Mononuclear cell (primary cell): ENCODE results near the gene ADGRG4. TPM values are rescaled to one million over a fixed set of nuclear protein-coding genes. Genes with fewer than 3 reads are reported as not detected.
"Not testable (repeated sequence)": the region's sequence is repeated elsewhere in the genome, so short reads cannot be mapped to it uniquely, and the experiment has no call there.

Experiments
- H3K27me3 ChIP-seq: 2 replicates; pipeline ENCODE4 v1.6.0; 2011; ENCODE audit warnings: low read length, control low read depth; ENCODE audit not compliant: insufficient read depth
- H3K4me1 ChIP-seq: 2 replicates; pipeline ENCODE4 v1.5.1; 2011; ENCODE audit warnings: mild to moderate bottlenecking, low read length, control low read depth; ENCODE audit not compliant: insufficient read depth
- H3K4me3 ChIP-seq: 2 replicates; pipeline ENCODE4 v1.5.1; 2011; ENCODE audit warnings: mild to moderate bottlenecking, low read length, moderate library complexity
- H3K9me3 ChIP-seq: 2 replicates; pipeline ENCODE4 v1.5.1; 2011; ENCODE audit warnings: low read depth, mild to moderate bottlenecking, control low read depth, low read length
- total RNA-seq: library from RNA; depleted of rRNA; stranded (reverse); fragments of >200 nt; gene quantifications from one replicate; pipeline ENCODE4 v1.2.3, GENCODE V29; 2012

ADGRG4 gene
- total RNA-seq, 1 donor, result not detected

DNA sequence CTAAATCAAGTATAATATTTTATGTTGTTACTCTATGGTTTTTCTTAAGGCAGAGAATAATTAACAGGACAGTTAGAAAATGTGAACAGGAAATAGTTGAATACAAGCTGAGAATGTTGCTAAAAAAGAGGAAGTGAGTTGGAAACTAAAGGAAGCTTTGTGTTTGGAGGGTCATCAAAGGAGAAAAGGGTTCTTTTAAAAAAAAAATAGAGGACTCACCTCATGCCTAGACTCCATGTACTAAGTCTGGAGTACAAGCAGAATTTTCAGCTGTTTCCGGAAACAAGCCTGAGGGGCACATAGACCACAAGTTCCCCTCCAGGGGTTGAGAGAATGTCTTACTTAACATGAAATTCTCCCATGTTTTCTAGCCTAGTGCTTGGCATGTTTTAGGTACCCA lies 29.5 kb upstream of the ADGRG4 start:
- Histone ChIP-seq H3K4me3 (no peak overlapping the region), H3K4me1 (no peaks in the 10 kb centered on the region), H3K9me3 (no peaks in the 10 kb centered on the region), H3K27me3 (no peaks in the 10 kb centered on the region)

DNA sequence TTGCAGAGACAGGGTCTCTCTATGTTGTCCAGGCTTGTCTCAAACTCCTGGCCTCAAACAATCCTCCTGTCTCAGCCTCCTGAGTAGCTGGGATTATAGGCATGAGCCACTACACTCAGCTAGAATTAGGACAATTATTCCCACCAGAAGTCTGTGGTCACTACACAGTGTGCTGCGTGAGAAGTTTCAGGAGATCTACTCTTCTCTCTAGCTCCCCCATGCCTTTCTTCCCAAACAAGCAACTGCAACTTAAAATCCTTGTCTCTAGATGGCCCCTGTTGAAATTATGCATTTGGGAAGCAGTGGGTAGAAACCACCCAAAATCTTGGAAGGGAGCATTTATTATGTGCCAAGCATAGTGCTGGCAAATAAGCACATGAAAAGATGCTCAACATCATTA lies 28.4 kb upstream of the ADGRG4 start:
- Histone ChIP-seq H3K27me3 (no peaks in the 10 kb centered on the region), H3K4me1 (no peaks in the 10 kb centered on the region), H3K4me3 (no peak overlapping the region), H3K9me3 (no peaks in the 10 kb centered on the region)

DNA sequence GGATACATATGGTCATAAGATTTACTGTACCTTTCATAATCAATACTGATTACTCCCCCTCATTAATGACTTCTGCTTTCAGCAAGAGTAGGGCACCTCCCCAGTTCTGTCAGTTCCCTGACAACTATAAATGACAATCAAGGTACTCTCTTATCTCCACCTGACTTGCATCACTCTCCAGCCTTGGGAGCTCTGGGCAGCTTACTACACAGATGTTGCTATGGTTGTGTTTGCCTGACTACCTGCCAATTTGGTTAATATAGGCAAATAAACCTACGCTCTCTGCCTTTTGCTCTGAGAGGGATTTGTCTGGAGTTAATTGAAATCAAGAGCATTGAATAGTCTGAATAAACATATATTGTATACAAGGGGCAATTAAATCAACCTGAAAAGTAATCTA lies 26.8 kb upstream of the ADGRG4 start:
- Histone ChIP-seq H3K4me3 (no peak overlapping the region), H3K9me3 (no peaks in the 10 kb centered on the region), H3K4me1 (no peaks in the 10 kb centered on the region), H3K27me3 (no peaks in the 10 kb centered on the region)

DNA sequence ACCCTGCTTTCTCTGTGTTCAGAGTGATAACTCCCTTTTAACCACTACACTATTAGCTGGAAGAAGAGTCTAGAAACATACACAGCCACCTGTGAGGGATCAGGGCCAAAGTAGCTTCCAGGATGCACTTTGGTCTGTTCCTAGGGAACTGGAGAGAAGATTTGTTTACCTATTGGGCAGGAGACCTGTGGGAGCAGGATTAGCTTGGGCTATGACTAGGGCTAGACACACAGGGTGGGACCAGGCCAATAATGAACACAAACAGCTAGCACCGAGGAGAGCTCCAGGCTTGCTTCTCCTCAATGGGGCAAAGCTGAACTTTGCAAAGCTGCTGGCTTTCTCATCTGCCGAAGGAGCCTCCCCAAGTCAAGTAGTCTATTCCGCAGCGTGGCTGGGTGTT lies 25.2 kb upstream of the ADGRG4 start:
- no peaks in the 10 kb centered on the region for H3K9me3 ChIP-seq
- H3K27me3 ChIP-seq, result no peaks in the 10 kb centered on the region
- no peak overlapping the region for H3K4me3 ChIP-seq
- H3K4me1 ChIP-seq, result no peaks in the 10 kb centered on the region

DNA sequence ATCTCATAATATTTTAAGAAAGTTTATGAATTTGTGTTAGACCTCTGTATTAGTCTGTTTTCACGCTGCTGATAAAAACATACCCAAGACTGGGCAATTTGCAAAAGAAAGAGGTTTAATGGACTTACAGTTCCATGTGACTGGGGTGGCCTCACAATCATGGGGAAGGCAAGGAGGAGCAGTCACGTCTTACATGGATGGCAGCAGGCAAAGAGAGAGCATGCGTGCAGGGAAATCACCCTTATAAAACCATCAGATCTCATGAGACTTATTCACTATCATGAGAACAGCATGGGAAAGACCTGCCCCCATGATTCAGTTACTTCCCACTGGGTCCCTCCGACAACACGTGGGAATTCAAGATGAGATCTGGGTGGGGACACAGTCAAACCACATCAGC lies 14.4 kb upstream of the ADGRG4 start:
- H3K27me3 ChIP-seq, H3K4me3 ChIP-seq, H3K9me3 ChIP-seq, H3K4me1 ChIP-seq: not testable (repeated sequence)

DNA sequence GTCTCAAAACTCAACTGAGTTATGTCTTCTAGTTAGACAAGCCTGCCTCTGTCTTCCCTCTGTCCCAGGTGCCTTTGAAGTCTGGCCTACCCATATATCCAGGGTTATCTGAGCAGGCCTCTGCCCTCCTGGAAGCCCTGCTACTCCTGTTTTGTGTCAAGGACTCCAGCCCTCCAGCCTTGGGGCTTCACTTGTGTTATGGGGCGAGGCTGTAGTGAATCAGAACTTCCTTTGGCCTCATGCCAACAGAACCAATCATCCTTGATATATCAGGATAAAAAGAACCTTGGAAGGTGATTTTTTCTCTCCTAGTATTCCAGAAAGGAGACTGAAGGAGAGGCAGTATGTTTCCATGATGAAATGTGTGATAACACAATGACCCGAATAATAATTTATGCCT lies 8.9 kb upstream of the ADGRG4 start:
- H3K9me3 ChIP-seq, result no peaks in the 10 kb centered on the region
- H3K4me1 ChIP-seq, result no peaks in the 10 kb centered on the region
- no peaks in the 10 kb centered on the region for H3K27me3 ChIP-seq
- no peak overlapping the region for H3K4me3 ChIP-seq

DNA sequence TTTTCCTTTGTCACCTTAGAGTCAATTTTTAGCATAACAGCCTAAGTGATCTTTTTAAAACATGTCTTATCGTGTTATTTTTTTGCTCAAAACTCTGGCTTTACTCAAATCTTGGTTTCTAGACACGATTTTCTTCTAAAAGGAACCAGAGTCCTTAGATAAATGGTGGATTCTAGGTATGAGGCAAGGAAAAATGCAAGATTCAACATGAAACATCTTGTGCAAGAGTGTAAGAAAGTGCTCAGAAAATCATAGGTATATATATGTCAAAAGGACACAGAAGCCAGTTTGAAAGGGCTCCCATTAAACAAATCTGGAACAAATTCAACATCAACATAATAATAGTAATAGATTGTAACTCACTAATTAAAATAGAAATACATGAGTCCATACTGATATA lies 8.1 kb upstream of the ADGRG4 start:
- no peaks in the 10 kb centered on the region for H3K4me1 ChIP-seq
- no peak overlapping the region for H3K4me3 ChIP-seq
- H3K27me3 ChIP-seq, result no peaks in the 10 kb centered on the region

DNA sequence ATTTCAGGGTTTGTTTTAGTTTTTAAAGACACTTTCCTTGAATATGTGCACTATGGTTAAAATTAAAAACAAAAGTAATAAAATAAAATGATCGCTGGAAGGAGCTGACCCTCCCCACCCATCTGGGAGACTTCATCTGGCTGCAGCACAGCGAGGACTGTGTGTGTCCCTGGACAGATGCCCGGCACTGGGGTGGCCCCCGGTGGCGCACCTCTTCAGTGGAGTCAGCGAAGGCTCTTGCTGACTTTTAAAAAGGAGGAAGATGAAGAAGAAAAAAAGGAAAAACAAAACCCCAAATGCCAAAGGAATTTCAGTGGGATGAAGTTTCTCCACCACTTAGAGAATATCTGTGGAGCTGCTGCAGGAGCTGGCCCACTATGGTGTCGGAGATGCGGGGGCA lies 5.4 kb upstream of the ADGRG4 start:
- Histone ChIP-seq H3K4me3 (no peak overlapping the region), H3K4me1 (no peaks in the 10 kb centered on the region), H3K27me3 (no peaks in the 10 kb centered on the region), H3K9me3 (no peaks in the 10 kb centered on the region)

More for the DNA sequence above, 8.1 kb upstream of the ADGRG4 start:
- no peaks in the 10 kb centered on the region for H3K9me3 ChIP-seq

DNA sequence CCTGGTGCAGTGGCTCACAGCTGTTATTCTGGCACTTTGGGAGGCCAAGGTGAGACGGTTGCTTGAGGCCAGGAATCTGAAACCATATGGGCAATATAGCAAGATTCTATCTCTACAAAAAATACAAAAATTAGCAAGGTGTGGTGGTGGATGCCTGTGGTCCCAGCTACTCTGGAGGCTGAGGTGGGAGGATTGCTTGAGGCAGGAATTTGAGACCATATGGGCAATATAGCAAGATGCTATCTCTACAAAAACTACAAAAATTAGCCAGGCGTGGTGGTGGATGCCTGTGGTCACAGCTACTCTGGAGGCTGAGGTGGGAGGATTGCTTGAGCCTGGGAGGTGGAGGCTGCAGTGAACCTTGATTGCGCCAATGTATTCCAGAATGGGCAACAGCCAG lies 2.3 kb downstream of the ADGRG4 start:
- no peaks in the 10 kb centered on the region for H3K9me3 ChIP-seq
- H3K4me3 ChIP-seq, result no peak overlapping the region
- H3K27me3 ChIP-seq, result no peaks in the 10 kb centered on the region
- no peaks in the 10 kb centered on the region for H3K4me1 ChIP-seq

DNA sequence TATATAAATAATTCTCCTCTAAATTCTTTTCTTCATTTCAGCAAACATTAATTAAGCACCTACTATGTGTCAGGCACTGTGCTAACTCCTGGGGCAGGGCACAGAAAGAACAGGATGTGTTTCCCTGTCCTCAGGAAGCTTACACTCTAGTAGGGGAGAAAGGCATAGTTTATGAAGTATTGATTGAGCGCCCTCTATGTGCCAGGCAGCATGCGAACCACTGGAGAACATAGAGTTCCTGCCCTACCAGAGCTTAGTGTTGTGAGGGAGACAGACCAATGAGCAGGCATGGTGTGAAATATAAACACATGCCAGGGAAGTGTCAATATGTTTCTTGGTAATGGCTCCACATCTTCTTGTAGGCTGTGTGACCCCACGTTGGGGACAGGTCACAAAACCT lies 3.7 kb downstream of the ADGRG4 start:
- Histone ChIP-seq H3K9me3 (no peaks in the 10 kb centered on the region), H3K27me3 (no peaks in the 10 kb centered on the region), H3K4me1 (no peaks in the 10 kb centered on the region), H3K4me3 (no peak overlapping the region)

DNA sequence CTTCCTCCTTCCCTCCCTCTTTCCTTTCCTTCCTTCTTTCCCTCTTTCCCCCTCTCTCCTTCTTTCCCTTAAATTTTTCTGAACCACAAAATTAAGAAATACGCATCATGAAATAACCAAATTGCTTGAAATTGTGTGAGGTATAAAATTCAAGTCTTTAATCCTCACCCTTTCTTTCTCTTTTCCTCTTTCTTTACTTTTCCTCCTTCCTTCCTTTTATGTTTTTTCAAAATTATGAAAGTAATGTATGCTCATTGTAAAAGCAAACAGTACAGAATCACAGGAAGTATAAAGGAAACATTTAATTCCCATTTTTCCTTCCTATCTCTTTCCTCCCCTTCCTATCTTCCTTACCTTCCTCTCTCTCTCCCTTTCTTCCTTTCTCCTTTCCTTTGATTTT lies 5.4 kb downstream of the ADGRG4 start:
- H3K27me3 ChIP-seq, result no peaks in the 10 kb centered on the region
- H3K9me3 ChIP-seq, result no peaks in the 10 kb centered on the region

DNA sequence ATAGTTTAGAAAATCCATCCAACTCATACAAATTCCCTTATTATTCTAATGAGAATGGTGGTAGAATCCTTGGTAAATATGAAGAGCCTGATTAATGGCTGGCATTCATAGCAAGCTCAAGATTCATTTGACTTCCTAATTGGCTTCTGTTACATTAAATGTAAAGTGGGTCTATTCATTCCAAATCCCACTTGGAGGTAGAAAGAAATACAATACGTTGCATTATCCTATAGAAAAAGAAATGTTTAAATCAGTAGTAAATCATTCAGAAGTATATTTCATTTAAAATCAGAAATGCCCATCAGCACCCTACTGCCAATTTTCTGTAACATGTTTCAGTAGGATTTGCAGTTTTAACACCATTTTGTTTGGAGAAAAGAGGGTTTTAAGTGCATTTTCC lies 6.7 kb downstream of the ADGRG4 start:
- no peaks in the 10 kb centered on the region for H3K9me3 ChIP-seq
- no peak overlapping the region for H3K4me3 ChIP-seq
- no peaks in the 10 kb centered on the region for H3K4me1 ChIP-seq
- no peaks in the 10 kb centered on the region for H3K27me3 ChIP-seq

More for the DNA sequence above, 5.4 kb downstream of the ADGRG4 start:
- H3K4me1 ChIP-seq, result no peaks in the 10 kb centered on the region
- H3K4me3 ChIP-seq, result no peak overlapping the region

DNA sequence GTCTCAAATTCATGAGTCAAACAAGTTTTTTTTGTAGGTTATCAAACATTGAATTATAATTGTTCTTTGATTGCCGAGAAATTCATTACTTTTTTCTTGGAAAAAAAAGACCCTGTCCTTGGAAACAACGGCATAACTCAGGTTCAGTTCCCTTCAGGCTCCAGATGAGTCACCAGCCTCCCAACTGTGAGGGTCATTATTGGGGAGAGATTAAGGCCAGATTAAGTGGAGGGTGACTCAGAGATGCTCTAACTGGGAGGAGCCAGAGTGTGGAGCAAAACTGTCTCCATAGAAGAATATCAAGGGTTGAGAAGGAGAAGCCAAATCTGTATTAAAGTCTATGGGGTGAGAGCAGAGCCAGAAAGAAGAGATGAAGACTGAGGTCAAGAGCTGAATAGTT lies 9.6 kb downstream of the ADGRG4 start:
- Histone ChIP-seq H3K4me3 (no peak overlapping the region), H3K9me3 (no peaks in the 10 kb centered on the region), H3K4me1 (no peaks in the 10 kb centered on the region), H3K27me3 (no peaks in the 10 kb centered on the region)

DNA sequence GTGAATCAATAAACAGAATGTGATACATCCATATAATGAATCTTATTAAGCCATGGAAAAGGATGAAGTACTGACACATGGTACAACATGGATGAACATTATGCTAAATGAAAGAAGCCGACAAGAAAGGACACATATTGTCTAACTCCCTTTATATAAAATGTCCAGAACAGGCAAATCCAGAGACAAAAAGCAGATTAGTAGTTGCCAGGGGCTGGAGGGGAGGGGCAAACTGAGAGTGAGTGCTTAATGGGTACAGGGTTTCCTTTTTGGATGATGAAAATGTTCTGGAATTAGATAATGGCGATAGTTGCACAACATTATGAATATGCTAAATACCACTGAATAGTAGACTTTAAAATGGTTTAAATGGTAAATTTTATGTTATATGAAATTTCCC lies 17.4 kb downstream of the ADGRG4 start:
- H3K4me1 ChIP-seq, result no peaks in the 10 kb centered on the region
- no peaks in the 10 kb centered on the region for H3K27me3 ChIP-seq
- H3K9me3 ChIP-seq, result no peaks in the 10 kb centered on the region
- no peak overlapping the region for H3K4me3 ChIP-seq

DNA sequence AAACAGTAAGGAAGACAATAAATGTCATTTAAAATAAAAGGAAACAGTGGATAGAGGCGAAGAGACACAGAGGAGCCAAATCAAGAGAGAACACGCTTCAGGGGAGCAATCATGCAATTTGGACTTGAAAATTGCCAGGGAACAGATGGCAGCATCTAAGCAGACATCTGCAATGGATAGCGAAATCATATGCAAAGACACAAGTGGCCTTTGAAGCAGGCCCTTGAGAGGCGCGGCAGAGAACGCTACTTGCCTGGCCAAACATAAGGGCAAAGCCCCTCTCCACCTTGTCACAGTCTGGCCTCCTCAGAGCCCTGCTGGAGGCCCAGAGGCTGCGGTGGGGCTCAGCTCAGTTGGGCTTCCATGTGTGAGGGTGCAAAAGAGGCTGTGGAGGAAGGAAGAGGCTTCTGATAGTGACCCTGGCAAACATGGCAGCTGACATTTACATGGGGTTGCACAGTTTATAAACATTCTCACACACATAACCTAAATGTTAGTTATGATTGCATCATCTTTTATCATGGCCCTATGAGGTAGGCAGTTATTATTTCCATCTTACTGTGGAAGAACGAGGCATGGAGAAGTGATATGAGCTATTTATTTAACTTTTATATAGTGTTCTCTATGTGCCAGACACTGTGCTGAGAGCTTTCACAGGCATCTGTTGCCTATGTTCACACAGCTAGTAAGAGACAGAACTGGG lies 18.3 kb downstream of the ADGRG4 start:
- Histone ChIP-seq H3K9me3 (no peaks in the 10 kb centered on the region), H3K4me1 (no peaks in the 10 kb centered on the region), H3K27me3 (no peaks in the 10 kb centered on the region), H3K4me3 (no peak overlapping the region)

DNA sequence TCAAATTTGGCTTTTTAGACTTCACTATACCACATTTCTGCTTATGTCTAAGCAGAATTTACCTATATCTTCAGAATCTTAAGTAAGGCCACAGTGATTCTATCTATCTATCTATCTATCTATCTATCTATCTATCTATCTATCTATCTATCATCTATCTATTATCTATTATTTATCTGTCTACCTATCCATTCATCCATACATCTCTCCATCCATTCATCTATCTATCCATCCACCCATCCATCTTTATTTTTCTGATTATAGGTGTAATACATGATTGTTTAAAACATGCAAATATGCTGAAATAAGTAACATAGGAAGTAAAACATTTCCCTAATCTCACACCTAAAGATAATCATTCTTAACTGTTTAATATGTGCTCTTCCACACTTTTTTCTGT lies 18.8 kb downstream of the ADGRG4 start:
- Histone ChIP-seq H3K4me1 (no peaks in the 10 kb centered on the region), H3K27me3 (no peaks in the 10 kb centered on the region), H3K9me3 (no peaks in the 10 kb centered on the region)

More for the DNA sequence above, 18.8 kb downstream of the ADGRG4 start:
- no peak overlapping the region for H3K4me3 ChIP-seq
